ENCODE results near the gene ITPK1.

- TF ChIP-seq, protein P1, sequence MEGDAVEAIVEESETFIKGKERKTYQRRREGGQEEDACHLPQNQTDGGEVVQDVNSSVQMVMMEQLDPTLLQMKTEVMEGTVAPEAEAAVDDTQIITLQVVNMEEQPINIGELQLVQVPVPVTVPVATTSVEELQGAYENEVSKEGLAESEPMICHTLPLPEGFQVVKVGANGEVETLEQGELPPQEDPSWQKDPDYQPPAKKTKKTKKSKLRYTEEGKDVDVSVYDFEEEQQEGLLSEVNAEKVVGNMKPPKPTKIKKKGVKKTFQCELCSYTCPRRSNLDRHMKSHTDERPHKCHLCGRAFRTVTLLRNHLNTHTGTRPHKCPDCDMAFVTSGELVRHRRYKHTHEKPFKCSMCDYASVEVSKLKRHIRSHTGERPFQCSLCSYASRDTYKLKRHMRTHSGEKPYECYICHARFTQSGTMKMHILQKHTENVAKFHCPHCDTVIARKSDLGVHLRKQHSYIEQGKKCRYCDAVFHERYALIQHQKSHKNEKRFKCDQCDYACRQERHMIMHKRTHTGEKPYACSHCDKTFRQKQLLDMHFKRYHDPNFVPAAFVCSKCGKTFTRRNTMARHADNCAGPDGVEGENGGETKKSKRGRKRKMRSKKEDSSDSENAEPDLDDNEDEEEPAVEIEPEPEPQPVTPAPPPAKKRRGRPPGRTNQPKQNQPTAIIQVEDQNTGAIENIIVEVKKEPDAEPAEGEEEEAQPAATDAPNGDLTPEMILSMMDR (IDR thresholded peaks at IDR 0.05): peak; percentile 38
- TF ChIP-seq POLR2A (IDR thresholded peaks at IDR 0.05; ENCODE audit: low read length) (no peak), RCOR1 (IDR thresholded peaks at IDR 0.05; ENCODE audit: low read depth, low read length) (no peak), POLR2AphosphoS2 (conservative IDR thresholded peaks at IDR 0.05; ENCODE audit: low read length) (no peak), EP300 (IDR thresholded peaks at IDR 0.05) (no peak), FOXS1 (CRISPR knock-in tag; IDR thresholded peaks at IDR 0.05) (no peak), ZFP36 (IDR thresholded peaks at IDR 0.05; ENCODE audit: borderline replicate concordance, partially characterized antibody) (no peak)
- TF ChIP-seq, protein P2, sequence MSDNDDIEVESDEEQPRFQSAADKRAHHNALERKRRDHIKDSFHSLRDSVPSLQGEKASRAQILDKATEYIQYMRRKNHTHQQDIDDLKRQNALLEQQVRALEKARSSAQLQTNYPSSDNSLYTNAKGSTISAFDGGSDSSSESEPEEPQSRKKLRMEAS (IDR thresholded peaks at IDR 0.05): no peak
Measured at GRCh38 chr14:93132472-93133065, 16.8 kb upstream of the ITPK1 start.
